ENCODE results near the gene ANO6.

GRCh38 chr12:45244561-45245343, 28.9 kb downstream of the ANO6 start:
- TF ChIP-seq, protein P1, sequence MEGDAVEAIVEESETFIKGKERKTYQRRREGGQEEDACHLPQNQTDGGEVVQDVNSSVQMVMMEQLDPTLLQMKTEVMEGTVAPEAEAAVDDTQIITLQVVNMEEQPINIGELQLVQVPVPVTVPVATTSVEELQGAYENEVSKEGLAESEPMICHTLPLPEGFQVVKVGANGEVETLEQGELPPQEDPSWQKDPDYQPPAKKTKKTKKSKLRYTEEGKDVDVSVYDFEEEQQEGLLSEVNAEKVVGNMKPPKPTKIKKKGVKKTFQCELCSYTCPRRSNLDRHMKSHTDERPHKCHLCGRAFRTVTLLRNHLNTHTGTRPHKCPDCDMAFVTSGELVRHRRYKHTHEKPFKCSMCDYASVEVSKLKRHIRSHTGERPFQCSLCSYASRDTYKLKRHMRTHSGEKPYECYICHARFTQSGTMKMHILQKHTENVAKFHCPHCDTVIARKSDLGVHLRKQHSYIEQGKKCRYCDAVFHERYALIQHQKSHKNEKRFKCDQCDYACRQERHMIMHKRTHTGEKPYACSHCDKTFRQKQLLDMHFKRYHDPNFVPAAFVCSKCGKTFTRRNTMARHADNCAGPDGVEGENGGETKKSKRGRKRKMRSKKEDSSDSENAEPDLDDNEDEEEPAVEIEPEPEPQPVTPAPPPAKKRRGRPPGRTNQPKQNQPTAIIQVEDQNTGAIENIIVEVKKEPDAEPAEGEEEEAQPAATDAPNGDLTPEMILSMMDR (IDR thresholded peaks at IDR 0.05), result no peak
- TF ChIP-seq EZH2 (IDR thresholded peaks at IDR 0.05), result no peak

Measured in neural progenitor cell (in vitro differentiated cells).